T47D (cell line): Measurements from ENCODE around the gene STXBP5L.
"Not testable (repeated sequence)": the region's sequence is repeated elsewhere in the genome, so short reads cannot be mapped to it uniquely, and the experiment has no call there.

Experiments used
- DNase-seq, 2 experiments: peaks; one replicate each; pipeline versions ENCODE4 v3.0.0 to v3.0.0-alpha.2; 2011 to 2012; ENCODE audit warnings: low read depth in 1 of 2, low spot score in 1 of 2
- JUND ChIP-seq: IDR thresholded peaks from 2 replicates; pipeline ENCODE4 v1.6.1; 2012; ENCODE audit warnings: low read depth
- in situ Hi-C: cut with HindIII; loops from 2 replicates; pipeline ENCODE4 v1.10.0; 2016; ENCODE audit warnings: low sequenced_read_pairs, low pct_unique_long_range_greater_than_20kb

Gene STXBP5L

GRCh38 chr3:120908030-120908794, at the start of gene STXBP5L:
TSS of gene STXBP5L (plus strand) at chr3:120908205. CDS start at chr3:120909579, 1,374 bp downstream.
- TF ChIP-seq JUND = no peak
- peak; percentile 55 to 94 for DNase-seq
- in situ Hi-C loops = no loop called here

GRCh38 chr3:120858521-120858920, 49.5 kb upstream of the STXBP5L start:
- no peak for DNase-seq
- in situ Hi-C loops = no loop called here
- no peak for TF ChIP-seq JUND

- in situ Hi-C loops = no loop called here
- no peak for TF ChIP-seq JUND
- DNase-seq = peak in 1 of 2 experiments; percentile 1
Measured at GRCh38 chr3:120864541-120864940, 43.5 kb upstream of the STXBP5L start.

- in situ Hi-C loops = no loop called here
- no peak for TF ChIP-seq JUND
- DNase-seq = no peak
Measured at GRCh38 chr3:120875507-120875906, 32.5 kb upstream of the STXBP5L start.

- TF ChIP-seq JUND = no peak
- no peak for DNase-seq
- in situ Hi-C loops = no loop called here
Measured at GRCh38 chr3:120875989-120876388, 32.0 kb upstream of the STXBP5L start.

GRCh38 chr3:120879411-120879810, 28.6 kb upstream of the STXBP5L start:
- in situ Hi-C loops = no loop called here
- TF ChIP-seq JUND = no peak
- DNase-seq = no peak

GRCh38 chr3:120892921-120893320, 15.1 kb upstream of the STXBP5L start:
- TF ChIP-seq JUND = no peak
- no peak for DNase-seq
- in situ Hi-C loops = no loop called here

- in situ Hi-C loops = no loop called here
- DNase-seq = peak in 1 of 2 experiments; percentile 13
- TF ChIP-seq JUND = no peak
Measured at GRCh38 chr3:120894316-120895057, 13.5 kb upstream of the STXBP5L start.

GRCh38 chr3:120901716-120902115, 6.3 kb upstream of the STXBP5L start:
- in situ Hi-C loops = not testable (repeated sequence)

GRCh38 chr3:120903221-120903620, 4.8 kb upstream of the STXBP5L start:
- in situ Hi-C loops = no loop called here
- DNase-seq = no peak
- TF ChIP-seq JUND = no peak

More at GRCh38 chr3:120901716-120902115, 6.3 kb upstream of the STXBP5L start:
- DNase-seq = not testable (repeated sequence)

GRCh38 chr3:120907659-120908029, 361 bp upstream of the STXBP5L start:
- no peak for TF ChIP-seq JUND
- in situ Hi-C loops = no loop called here

GRCh38 chr3:120908795-120909601, 993 bp downstream of the STXBP5L start:
- no peak for TF ChIP-seq JUND
- no peak for DNase-seq
- in situ Hi-C loops = no loop called here

More at GRCh38 chr3:120907659-120908029, 361 bp upstream of the STXBP5L start:
- DNase-seq = no peak

- TF ChIP-seq JUND = no peak
- in situ Hi-C loops = no loop called here
- DNase-seq = no peak
Measured at GRCh38 chr3:120909602-120909878, 1.5 kb downstream of the STXBP5L start.
